Large intestine (tissue), 3 donors: ENCODE results near the gene FBXO31. TPM values are rescaled to one million over a fixed set of nuclear protein-coding genes. Genes with fewer than 3 reads are reported as not detected.
"Not testable (repeated sequence)": the region's sequence is repeated elsewhere in the genome, so short reads cannot be mapped to it uniquely, and the experiment has no call there.

Experiments used
- DNase-seq, 2 donors: peaks; one replicate each; pipeline versions ENCODE4 v3.0.0 to v3.0.0-alpha.2; 2013
- H3K27ac ChIP-seq: one replicate; pipeline ENCODE4 v1.5.1; 2013; ENCODE audit warnings: low read length
- H3K27me3 ChIP-seq: 2 replicates; pipeline ENCODE4 v1.6.1; 2013; ENCODE audit warnings: low read length; ENCODE audit not compliant: control insufficient read depth, insufficient read depth
- H3K36me3 ChIP-seq: 2 replicates; pipeline ENCODE4 v1.6.1; 2013; ENCODE audit warnings: low read length; ENCODE audit not compliant: control insufficient read depth, insufficient read depth
- H3K4me1 ChIP-seq: one replicate; pipeline ENCODE4 v1.6.1; 2013; ENCODE audit warnings: low read length; ENCODE audit not compliant: control insufficient read depth, insufficient read depth
- H3K4me3 ChIP-seq: one replicate; pipeline ENCODE4 v1.5.1; 2013; ENCODE audit warnings: low read length
- H3K9me3 ChIP-seq: one replicate; pipeline ENCODE4 v1.6.1; 2013; ENCODE audit warnings: mild to moderate bottlenecking, low read depth, low read length, moderate library complexity; ENCODE audit not compliant: control insufficient read depth
- WGBS: methylation state at CpG from one replicate; pipeline ENCODE4 v1.1.5; 2013; ENCODE audit warnings: low lambda C conversion rate; ENCODE audit not compliant: insufficient coverage; 5-methylcytosine and 5-hydroxymethylcytosine counted together
- polyA plus RNA-seq: library from polyadenylated mRNA; unstranded; fragments of 120-200 nt; gene quantifications from one replicate; pipeline ENCODE4 v1.2.1, GENCODE V29; 2013

FBXO31 gene
- polyA plus RNA-seq, 1 donor: 18.3 TPM

- no peak for DNase-seq
- no peak overlapping the region for H3K4me3 ChIP-seq
- no peaks in the 10 kb centered on the region for H3K27me3 ChIP-seq
- no CpG with 5 or more reads among the region's 34 CpGs for WGBS
- H3K9me3 ChIP-seq: peaks cover 3% of the 10 kb centered on the region
- no peak overlapping the region for H3K27ac ChIP-seq
- H3K4me1 ChIP-seq: no peaks in the 10 kb centered on the region
- H3K36me3 ChIP-seq: peaks cover 69% of the 10 kb centered on the region
These were observed 39.2 kb downstream of the FBXO31 start for GRCh38 chr16:87344165-87344930.

GRCh38 chr16:87343753-87344050 is 39.9 kb downstream of the FBXO31 start:
- no CpG with 5 or more reads among the region's 11 CpGs for WGBS
- DNase-seq: no peak
- no peak overlapping the region for H3K27ac ChIP-seq

GRCh38 chr16:87342978-87343752 is 40.4 kb downstream of the FBXO31 start:
- Histone ChIP-seq H3K4me1 (no peaks in the 10 kb centered on the region), H3K27me3 (no peaks in the 10 kb centered on the region), H3K4me3 (no peak overlapping the region), H3K9me3 (peaks cover 3% of the 10 kb centered on the region), H3K27ac (no peak overlapping the region), H3K36me3 (peaks cover 69% of the 10 kb centered on the region)
- no peak for DNase-seq
- WGBS: 70% methylated on average over 3 of the region's 26 CpGs

More at GRCh38 chr16:87343753-87344050, 39.9 kb downstream of the FBXO31 start:
- no peaks in the 10 kb centered on the region for H3K4me1 ChIP-seq
- no peak overlapping the region for H3K4me3 ChIP-seq
- peaks cover 71% of the 10 kb centered on the region for H3K36me3 ChIP-seq
- no peaks in the 10 kb centered on the region for H3K27me3 ChIP-seq
- H3K9me3 ChIP-seq: peaks cover 3% of the 10 kb centered on the region

- Histone ChIP-seq H3K4me1 (no peaks in the 10 kb centered on the region), H3K4me3 (no peak overlapping the region), H3K27ac (no peak overlapping the region), H3K27me3 (no peaks in the 10 kb centered on the region), H3K9me3 (peaks cover 3% of the 10 kb centered on the region), H3K36me3 (peaks cover 69% of the 10 kb centered on the region)
- no peak for DNase-seq
- WGBS: no CpG with 5 or more reads among the region's 20 CpGs
These were observed 41.1 kb downstream of the FBXO31 start for GRCh38 chr16:87342504-87342903.

GRCh38 chr16:87340198-87340597 is 43.4 kb downstream of the FBXO31 start:
- H3K27me3 ChIP-seq: no peaks in the 10 kb centered on the region
- H3K27ac ChIP-seq: no peak overlapping the region
- H3K4me3 ChIP-seq: no peak overlapping the region
- no peaks in the 10 kb centered on the region for H3K9me3 ChIP-seq
- no peaks in the 10 kb centered on the region for H3K4me1 ChIP-seq
- DNase-seq: no peak
- no CpG with 5 or more reads among the region's 5 CpGs for WGBS
- peaks cover 71% of the 10 kb centered on the region for H3K36me3 ChIP-seq

- not testable (repeated sequence) for H3K27ac ChIP-seq, H3K9me3 ChIP-seq, H3K27me3 ChIP-seq, H3K4me1 ChIP-seq, H3K4me3 ChIP-seq, DNase-seq
- WGBS: no CpG with 5 or more reads among the region's 11 CpGs
- H3K36me3 ChIP-seq: peaks cover 76% of the 10 kb centered on the region
These were observed 43.9 kb downstream of the FBXO31 start for GRCh38 chr16:87339724-87340105.

GRCh38 chr16:87339086-87339723 is 44.4 kb downstream of the FBXO31 start:
- Histone ChIP-seq H3K4me1 (no peaks in the 10 kb centered on the region), H3K4me3 (no peak overlapping the region), H3K27me3 (no peaks in the 10 kb centered on the region), H3K27ac (no peak overlapping the region), H3K36me3 (peaks cover 78% of the 10 kb centered on the region), H3K9me3 (no peaks in the 10 kb centered on the region)
- DNase-seq: no peak
- WGBS: no CpG with 5 or more reads among the region's 17 CpGs

- 100% methylated on average over 1 of the region's 18 CpGs for WGBS
- peaks cover 77% of the 10 kb centered on the region for H3K36me3 ChIP-seq
- no peak for DNase-seq
These were observed 45.3 kb downstream of the FBXO31 start for GRCh38 chr16:87338155-87338765.

GRCh38 chr16:87337262-87337771 is 46.3 kb downstream of the FBXO31 start:
- peaks cover 75% of the 10 kb centered on the region for H3K36me3 ChIP-seq

More at GRCh38 chr16:87338155-87338765, 45.3 kb downstream of the FBXO31 start:
- Histone ChIP-seq H3K27me3 (no peaks in the 10 kb centered on the region), H3K4me3 (no peak overlapping the region), H3K27ac (no peak overlapping the region), H3K9me3 (no peaks in the 10 kb centered on the region), H3K4me1 (no peaks in the 10 kb centered on the region)

More at GRCh38 chr16:87337262-87337771, 46.3 kb downstream of the FBXO31 start:
- H3K27me3 ChIP-seq: no peaks in the 10 kb centered on the region
- no CpG with 5 or more reads among the region's 16 CpGs for WGBS
- H3K4me3 ChIP-seq: no peak overlapping the region
- no peak for DNase-seq
- no peaks in the 10 kb centered on the region for H3K4me1 ChIP-seq
- no peak overlapping the region for H3K27ac ChIP-seq
- no peaks in the 10 kb centered on the region for H3K9me3 ChIP-seq
